ENCODE data around the gene SPIN2B.

The SPIN2B gene

DNA sequence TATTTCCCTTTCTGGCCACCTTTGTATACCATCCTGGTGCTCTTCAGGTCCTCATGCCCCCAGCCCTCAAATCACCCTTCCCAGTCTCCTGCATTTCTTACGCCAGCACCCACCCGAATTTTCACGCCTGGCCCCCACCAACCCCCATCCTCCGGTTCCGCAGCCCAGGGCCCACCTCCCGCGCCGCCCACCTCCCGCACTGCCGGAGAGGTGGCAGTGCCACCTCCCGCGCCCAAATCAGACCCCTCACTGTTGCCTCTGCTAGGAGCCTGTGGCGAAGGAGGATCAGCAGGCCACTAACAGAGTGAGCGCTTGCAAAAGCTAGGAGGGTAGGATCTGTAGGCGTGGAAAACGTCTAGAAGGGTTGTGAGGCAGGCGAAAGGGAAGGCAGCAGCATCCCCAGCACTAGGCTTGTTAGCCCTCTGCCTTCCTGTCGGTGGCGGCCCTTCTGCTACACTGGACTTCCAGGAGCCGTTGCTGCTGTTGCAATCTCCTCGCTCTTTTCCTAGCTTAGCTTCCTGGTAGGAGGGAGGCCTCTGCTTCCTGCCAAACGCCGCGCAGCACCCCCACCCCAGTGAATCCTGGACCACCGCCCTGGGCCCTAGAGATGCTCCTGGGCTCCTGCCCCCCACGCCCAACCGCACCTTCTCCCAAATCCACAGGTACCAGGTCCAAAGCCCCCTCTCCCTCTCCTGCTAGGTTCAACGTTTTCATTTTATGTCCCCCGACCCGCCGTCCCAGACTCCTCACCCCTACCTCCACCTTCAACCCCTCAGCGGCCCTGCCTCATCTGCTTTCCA, 51.0 kb downstream of the SPIN2B start:
- DNase-seq = no peak

Data from DMS79 treated with DMSO at 0.1 percent for 48 hours (cell line).